Measurements from ENCODE around the gene CCDC32. TPM values are rescaled to one million over a fixed set of nuclear protein-coding genes. Genes with fewer than 3 reads are reported as not detected.

Gene CCDC32
- total and polyA plus RNA-seq, 2 of the 13 experiments (the other 11 are each of a cell fraction or from before 2014, with no cell fraction given), result 10.8 to 23.2 TPM

DNA sequence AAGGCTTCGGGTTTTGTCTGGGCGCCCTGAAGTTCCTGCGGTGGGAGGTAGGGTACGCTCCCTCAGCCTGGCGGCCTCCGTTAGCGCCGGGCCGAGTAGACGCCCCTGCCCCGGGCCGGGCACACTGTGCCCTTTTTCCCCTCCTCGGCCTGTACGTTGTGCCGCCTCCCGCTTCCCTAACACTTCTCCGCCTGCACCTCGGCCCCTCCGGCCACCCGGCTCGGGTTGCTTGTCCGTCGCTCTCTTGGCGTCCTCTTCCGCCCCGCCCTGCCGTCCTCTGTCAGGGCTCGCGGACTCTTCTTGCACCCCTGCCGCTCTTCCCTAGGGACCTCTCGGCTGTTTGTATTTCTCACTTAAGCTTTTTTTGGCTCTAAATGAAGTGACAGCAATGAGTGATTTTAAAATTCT, 29.6 kb upstream of the CCDC32 start (continued):
- TF ChIP-seq, protein P1, sequence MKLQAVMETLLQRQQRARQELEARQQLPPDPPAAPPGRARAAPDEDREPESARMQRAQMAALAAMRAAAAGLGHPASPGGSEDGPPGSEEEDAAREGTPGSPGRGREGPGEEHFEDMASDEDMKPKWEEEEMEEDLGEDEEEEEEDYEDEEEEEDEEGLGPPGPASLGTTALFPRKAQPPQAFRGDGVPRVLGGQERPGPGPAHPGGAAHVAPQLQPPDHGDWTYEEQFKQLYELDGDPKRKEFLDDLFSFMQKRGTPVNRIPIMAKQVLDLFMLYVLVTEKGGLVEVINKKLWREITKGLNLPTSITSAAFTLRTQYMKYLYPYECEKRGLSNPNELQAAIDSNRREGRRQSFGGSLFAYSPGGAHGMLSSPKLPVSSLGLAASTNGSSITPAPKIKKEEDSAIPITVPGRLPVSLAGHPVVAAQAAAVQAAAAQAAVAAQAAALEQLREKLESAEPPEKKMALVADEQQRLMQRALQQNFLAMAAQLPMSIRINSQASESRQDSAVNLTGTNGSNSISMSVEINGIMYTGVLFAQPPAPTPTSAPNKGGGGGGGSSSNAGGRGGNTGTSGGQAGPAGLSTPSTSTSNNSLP (IDR thresholded peaks at IDR 0.05; ENCODE audit: low read depth, low read length), result no peak
- TF ChIP-seq, protein P2, sequence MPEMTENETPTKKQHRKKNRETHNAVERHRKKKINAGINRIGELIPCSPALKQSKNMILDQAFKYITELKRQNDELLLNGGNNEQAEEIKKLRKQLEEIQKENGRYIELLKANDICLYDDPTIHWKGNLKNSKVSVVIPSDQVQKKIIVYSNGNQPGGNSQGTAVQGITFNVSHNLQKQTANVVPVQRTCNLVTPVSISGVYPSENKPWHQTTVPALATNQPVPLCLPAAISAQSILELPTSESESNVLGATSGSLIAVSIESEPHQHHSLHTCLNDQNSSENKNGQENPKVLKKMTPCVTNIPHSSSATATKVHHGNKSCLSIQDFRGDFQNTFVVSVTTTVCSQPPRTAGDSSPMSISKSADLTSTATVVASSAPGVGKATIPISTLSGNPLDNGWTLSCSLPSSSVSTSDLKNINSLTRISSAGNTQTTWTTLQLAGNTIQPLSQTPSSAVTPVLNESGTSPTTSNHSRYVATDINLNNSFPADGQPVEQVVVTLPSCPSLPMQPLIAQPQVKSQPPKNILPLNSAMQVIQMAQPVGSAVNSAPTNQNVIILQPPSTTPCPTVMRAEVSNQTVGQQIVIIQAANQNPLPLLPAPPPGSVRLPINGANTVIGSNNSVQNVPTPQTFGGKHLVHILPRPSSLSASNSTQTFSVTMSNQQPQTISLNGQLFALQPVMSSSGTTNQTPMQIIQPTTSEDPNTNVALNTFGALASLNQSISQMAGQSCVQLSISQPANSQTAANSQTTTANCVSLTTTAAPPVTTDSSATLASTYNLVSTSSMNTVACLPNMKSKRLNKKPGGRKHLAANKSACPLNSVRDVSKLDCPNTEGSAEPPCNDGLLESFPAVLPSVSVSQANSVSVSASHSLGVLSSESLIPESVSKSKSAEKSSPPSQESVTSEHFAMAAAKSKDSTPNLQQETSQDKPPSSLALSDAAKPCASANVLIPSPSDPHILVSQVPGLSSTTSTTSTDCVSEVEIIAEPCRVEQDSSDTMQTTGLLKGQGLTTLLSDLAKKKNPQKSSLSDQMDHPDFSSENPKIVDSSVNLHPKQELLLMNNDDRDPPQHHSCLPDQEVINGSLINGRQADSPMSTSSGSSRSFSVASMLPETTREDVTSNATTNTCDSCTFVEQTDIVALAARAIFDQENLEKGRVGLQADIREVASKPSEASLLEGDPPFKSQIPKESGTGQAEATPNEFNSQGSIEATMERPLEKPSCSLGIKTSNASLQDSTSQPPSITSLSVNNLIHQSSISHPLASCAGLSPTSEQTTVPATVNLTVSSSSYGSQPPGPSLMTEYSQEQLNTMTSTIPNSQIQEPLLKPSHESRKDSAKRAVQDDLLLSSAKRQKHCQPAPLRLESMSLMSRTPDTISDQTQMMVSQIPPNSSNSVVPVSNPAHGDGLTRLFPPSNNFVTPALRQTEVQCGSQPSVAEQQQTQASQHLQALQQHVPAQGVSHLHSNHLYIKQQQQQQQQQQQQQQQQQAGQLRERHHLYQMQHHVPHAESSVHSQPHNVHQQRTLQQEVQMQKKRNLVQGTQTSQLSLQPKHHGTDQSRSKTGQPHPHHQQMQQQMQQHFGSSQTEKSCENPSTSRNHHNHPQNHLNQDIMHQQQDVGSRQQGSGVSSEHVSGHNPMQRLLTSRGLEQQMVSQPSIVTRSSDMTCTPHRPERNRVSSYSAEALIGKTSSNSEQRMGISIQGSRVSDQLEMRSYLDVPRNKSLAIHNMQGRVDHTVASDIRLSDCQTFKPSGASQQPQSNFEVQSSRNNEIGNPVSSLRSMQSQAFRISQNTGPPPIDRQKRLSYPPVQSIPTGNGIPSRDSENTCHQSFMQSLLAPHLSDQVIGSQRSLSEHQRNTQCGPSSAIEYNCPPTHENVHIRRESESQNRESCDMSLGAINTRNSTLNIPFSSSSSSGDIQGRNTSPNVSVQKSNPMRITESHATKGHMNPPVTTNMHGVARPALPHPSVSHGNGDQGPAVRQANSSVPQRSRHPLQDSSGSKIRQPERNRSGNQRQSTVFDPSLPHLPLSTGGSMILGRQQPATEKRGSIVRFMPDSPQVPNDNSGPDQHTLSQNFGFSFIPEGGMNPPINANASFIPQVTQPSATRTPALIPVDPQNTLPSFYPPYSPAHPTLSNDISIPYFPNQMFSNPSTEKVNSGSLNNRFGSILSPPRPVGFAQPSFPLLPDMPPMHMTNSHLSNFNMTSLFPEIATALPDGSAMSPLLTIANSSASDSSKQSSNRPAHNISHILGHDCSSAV (CRISPR knock-in tag; IDR thresholded peaks at IDR 0.05; ENCODE audit: borderline replicate concordance), result no peak
- TF ChIP-seq ZSCAN12 (CRISPR knock-in tag; IDR thresholded peaks at IDR 0.05), result no peak
- TF ChIP-seq ZNF354B (CRISPR knock-in tag; IDR thresholded peaks at IDR 0.05), result no peak
- TF ChIP-seq ASH2L (IDR thresholded peaks at IDR 0.05; ENCODE audit: insufficient read length, low read depth, low read length), result peak; percentile 84
- no peak for TF ChIP-seq RFX3 (CRISPR knock-in tag; IDR thresholded peaks at IDR 0.05)
- TF ChIP-seq ZSCAN31 (CRISPR knock-in tag; IDR thresholded peaks at IDR 0.05; ENCODE audit: low read depth), result no peak
- TF ChIP-seq RCOR2 (CRISPR knock-in tag; IDR thresholded peaks at IDR 0.05), result no peak
- TF ChIP-seq MEIS2 (CRISPR knock-in tag; IDR thresholded peaks at IDR 0.05), result peak; percentile 69; the same call in 1 of the 2 replicates
- TF ChIP-seq, protein P3, sequence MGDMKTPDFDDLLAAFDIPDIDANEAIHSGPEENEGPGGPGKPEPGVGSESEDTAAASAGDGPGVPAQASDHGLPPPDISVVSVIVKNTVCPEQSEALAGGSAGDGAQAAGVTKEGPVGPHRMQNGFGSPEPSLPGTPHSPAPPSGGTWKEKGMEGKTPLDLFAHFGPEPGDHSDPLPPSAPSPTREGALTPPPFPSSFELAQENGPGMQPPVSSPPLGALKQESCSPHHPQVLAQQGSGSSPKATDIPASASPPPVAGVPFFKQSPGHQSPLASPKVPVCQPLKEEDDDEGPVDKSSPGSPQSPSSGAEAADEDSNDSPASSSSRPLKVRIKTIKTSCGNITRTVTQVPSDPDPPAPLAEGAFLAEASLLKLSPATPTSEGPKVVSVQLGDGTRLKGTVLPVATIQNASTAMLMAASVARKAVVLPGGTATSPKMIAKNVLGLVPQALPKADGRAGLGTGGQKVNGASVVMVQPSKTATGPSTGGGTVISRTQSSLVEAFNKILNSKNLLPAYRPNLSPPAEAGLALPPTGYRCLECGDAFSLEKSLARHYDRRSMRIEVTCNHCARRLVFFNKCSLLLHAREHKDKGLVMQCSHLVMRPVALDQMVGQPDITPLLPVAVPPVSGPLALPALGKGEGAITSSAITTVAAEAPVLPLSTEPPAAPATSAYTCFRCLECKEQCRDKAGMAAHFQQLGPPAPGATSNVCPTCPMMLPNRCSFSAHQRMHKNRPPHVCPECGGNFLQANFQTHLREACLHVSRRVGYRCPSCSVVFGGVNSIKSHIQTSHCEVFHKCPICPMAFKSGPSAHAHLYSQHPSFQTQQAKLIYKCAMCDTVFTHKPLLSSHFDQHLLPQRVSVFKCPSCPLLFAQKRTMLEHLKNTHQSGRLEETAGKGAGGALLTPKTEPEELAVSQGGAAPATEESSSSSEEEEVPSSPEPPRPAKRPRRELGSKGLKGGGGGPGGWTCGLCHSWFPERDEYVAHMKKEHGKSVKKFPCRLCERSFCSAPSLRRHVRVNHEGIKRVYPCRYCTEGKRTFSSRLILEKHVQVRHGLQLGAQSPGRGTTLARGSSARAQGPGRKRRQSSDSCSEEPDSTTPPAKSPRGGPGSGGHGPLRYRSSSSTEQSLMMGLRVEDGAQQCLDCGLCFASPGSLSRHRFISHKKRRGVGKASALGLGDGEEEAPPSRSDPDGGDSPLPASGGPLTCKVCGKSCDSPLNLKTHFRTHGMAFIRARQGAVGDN (CRISPR knock-in tag; IDR thresholded peaks at IDR 0.05), result peak; percentile 79
- TF ChIP-seq, protein P4, sequence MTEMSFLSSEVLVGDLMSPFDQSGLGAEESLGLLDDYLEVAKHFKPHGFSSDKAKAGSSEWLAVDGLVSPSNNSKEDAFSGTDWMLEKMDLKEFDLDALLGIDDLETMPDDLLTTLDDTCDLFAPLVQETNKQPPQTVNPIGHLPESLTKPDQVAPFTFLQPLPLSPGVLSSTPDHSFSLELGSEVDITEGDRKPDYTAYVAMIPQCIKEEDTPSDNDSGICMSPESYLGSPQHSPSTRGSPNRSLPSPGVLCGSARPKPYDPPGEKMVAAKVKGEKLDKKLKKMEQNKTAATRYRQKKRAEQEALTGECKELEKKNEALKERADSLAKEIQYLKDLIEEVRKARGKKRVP (CRISPR knock-in tag; IDR thresholded peaks at IDR 0.05), result no peak
- 0 out of 2 replicates have a peak, but pooled peaks have one; percentile 23 for TF ChIP-seq ONECUT2 (CRISPR knock-in tag; IDR thresholded peaks at IDR 0.05)
- no peak for TF ChIP-seq SMAD1 (CRISPR knock-in tag; IDR thresholded peaks at IDR 0.05; ENCODE audit: borderline replicate concordance, low read depth)
- TF ChIP-seq AHR (CRISPR knock-in tag; IDR thresholded peaks at IDR 0.05), result no peak
- no peak for TF ChIP-seq ZNF816 (CRISPR knock-in tag; IDR thresholded peaks at IDR 0.05; ENCODE audit: borderline replicate concordance)
